ENCODE results near the gene FAM237A. TPM values are rescaled to one million over a fixed set of nuclear protein-coding genes. Genes with fewer than 3 reads are reported as not detected.

FAM237A gene
- total RNA-seq: not detected
- 0 reads per million in 2 donors for total RNA-seq

GRCh38 chr2:206642075-206643025 is at the start of gene FAM237A:
TSS of gene FAM237A (plus strand) at chr2:206642487. CDS start at chr2:206644237, 1,750 bp downstream.
- peaks cover 16% of the 10 kb centered on the region for H3K27me3 Mint-ChIP-seq
- no peaks in the 10 kb centered on the region for H3K4me1 Mint-ChIP-seq
- ATAC-seq (no peak), DNase-seq (no peak)
- no peak within 1 kb of the TSS for H3K27ac Mint-ChIP-seq
- H3K9me3 ChIP-seq (ENCODE audit: control insufficient read depth, low read length, poor library complexity, severe bottlenecking): no peaks in the 10 kb centered on the region
- H3K4me3 Mint-ChIP-seq: no peak within 1 kb of the TSS
- peaks cover 2% of the 10 kb centered on the region for H3K36me3 Mint-ChIP-seq (ENCODE audit: low read depth)

DNA sequence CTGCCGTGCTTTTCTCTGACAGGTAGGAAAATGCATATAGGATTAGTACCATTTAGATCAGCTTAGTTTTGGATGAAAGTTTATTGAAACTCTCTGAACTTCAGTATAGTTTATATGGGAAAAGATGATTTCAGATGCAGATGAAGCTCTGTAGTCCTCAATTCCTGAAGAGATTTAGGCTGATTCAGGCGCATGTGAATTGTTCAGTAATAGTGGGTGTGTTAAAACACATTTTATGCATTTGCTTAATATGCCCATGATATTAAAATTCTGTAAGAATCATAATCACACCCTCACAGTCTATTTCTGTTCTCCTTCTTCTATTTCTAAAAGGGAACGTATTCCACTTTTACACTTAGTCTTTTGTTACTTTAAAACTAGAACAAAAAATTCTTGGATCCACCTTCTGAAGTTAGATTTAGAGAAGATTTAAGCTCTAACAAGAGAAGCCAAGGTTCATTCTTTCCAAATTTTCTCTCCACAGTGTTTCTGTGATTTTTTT is 44.5 kb upstream of the FAM237A start:
- no peaks in the 10 kb centered on the region for H3K9me3 ChIP-seq (ENCODE audit: control insufficient read depth, low read length, poor library complexity, severe bottlenecking)
- DNase-seq: no peak
- Mint-ChIP-seq H3K27me3 (peaks cover 5% of the 10 kb centered on the region), H3K4me3 (no peak overlapping the region), H3K4me1 (peaks cover 3% of the 10 kb centered on the region), H3K36me3 (ENCODE audit: low read depth) (peaks cover 4% of the 10 kb centered on the region), H3K27ac (no peak overlapping the region)
- no peak for ATAC-seq

DNA sequence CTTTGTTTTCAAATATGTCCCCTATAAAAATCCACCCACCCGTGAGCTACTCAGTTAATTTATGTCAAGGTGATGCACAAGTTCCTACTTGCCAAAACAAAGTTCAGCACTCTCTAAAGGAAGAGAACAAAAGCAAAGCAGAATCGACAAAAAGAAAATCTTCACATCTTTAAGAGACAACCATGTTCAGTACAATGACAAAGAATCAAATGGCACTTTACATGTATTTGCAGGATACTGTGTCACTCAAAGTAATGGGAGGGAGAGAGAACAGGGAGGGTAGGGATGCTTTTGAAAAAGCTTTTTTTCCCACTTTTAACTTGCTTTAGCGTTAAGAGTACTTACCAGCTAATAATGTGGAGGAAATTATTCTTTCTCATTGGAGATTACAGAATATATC is 39.0 kb upstream of the FAM237A start:
- peaks cover 6% of the 10 kb centered on the region for H3K4me1 Mint-ChIP-seq

DNA sequence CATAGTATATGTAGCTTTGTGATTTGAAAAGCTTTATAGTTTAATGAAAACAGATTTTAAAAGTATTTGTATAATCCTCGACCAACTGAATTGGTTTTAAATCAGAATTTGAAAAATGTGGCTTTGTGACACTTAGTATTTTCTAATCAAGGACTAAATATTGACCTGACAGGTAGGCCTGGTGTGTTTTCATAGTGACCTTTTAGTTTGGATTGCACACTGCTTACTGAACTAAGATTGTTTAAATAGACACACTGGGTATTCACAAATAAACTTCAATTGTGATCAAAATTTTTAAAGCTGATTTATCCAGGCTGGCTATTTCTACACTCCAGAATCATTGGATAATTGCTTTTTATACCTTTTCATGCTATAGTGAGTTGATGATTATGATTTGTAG is 31.8 kb upstream of the FAM237A start:
- no peaks in the 10 kb centered on the region for H3K27me3 Mint-ChIP-seq
- H3K4me1 Mint-ChIP-seq: peaks cover 3% of the 10 kb centered on the region
- no peaks in the 10 kb centered on the region for H3K36me3 Mint-ChIP-seq (ENCODE audit: low read depth)
- no peak overlapping the region for H3K27ac Mint-ChIP-seq
- no peak overlapping the region for H3K4me3 Mint-ChIP-seq
- DNase-seq (no peak), ATAC-seq (no peak)
- H3K9me3 ChIP-seq (ENCODE audit: control insufficient read depth, low read length, poor library complexity, severe bottlenecking): no peaks in the 10 kb centered on the region

More for the DNA sequence above, 39.0 kb upstream of the FAM237A start:
- ATAC-seq (no peak), DNase-seq (no peak)
- H3K4me3 Mint-ChIP-seq: no peak overlapping the region
- no peak overlapping the region for H3K27ac Mint-ChIP-seq
- H3K27me3 Mint-ChIP-seq: no peaks in the 10 kb centered on the region
- no peaks in the 10 kb centered on the region for H3K36me3 Mint-ChIP-seq (ENCODE audit: low read depth)
- no peaks in the 10 kb centered on the region for H3K9me3 ChIP-seq (ENCODE audit: control insufficient read depth, low read length, poor library complexity, severe bottlenecking)

- H3K4me1 Mint-ChIP-seq: no peaks in the 10 kb centered on the region
Measured at GRCh38 chr2:206611191-206611590, 31.1 kb upstream of the FAM237A start.

DNA sequence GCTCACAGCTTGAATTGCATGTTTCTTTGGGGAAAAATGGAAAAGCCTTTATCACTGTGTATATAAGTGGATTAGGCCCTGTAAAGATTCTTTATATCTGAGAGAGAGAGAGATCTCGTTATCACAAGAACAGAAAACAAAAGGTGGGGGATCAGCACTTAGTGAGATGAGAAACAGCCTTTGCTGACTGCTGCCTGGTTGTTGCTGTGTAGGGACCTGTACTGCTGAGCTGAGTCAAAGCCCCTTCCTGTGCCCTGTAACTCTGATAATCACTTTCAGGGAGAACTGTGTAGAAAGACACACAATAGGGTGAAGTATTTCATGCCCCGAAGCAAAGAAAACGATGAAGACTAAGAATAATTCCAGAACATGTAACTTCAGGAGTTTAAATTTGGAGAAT is 30.6 kb upstream of the FAM237A start:
- no peak overlapping the region for H3K27ac Mint-ChIP-seq
- no peak for ATAC-seq
- H3K4me1 Mint-ChIP-seq: no peaks in the 10 kb centered on the region
- no peak overlapping the region for H3K4me3 Mint-ChIP-seq
- no peaks in the 10 kb centered on the region for H3K9me3 ChIP-seq (ENCODE audit: control insufficient read depth, low read length, poor library complexity, severe bottlenecking)
- no peak for DNase-seq
- peaks cover 4% of the 10 kb centered on the region for H3K27me3 Mint-ChIP-seq
- H3K36me3 Mint-ChIP-seq (ENCODE audit: low read depth): no peaks in the 10 kb centered on the region

More at GRCh38 chr2:206611191-206611590, 31.1 kb upstream of the FAM237A start:
- no peak overlapping the region for H3K4me3 Mint-ChIP-seq
- DNase-seq (no peak), ATAC-seq (no peak)
- H3K36me3 Mint-ChIP-seq (ENCODE audit: low read depth): no peaks in the 10 kb centered on the region
- no peaks in the 10 kb centered on the region for H3K9me3 ChIP-seq (ENCODE audit: control insufficient read depth, low read length, poor library complexity, severe bottlenecking)
- H3K27me3 Mint-ChIP-seq: peaks cover 2% of the 10 kb centered on the region
- H3K27ac Mint-ChIP-seq: no peak overlapping the region

DNA sequence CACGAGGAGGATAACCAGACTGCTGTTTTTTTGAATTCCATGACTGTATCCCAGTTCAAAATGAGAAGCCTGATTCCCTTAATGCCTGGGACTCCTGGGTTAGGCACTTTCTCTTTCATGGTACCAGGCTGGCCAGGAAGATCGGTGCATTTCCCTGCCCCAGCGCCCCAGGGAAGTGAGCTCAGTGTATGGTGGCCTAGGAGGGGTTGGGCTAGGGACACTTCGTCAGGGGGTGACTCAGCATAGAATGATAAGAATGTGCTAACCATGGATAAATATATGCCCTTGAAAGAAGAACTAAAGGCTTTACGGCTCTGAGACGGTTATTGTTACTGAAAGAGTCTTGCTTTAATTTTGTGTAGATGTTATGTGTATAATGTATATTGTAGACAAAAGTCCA is 27.5 kb upstream of the FAM237A start:
- Mint-ChIP-seq H3K36me3 (ENCODE audit: low read depth) (peaks cover 3% of the 10 kb centered on the region), H3K4me3 (no peak overlapping the region), H3K27ac (no peak overlapping the region), H3K4me1 (no peaks in the 10 kb centered on the region), H3K27me3 (peaks cover 4% of the 10 kb centered on the region)
- no peaks in the 10 kb centered on the region for H3K9me3 ChIP-seq (ENCODE audit: control insufficient read depth, low read length, poor library complexity, severe bottlenecking)
- DNase-seq: no peak
- no peak for ATAC-seq

- no peak for DNase-seq
- Mint-ChIP-seq H3K36me3 (ENCODE audit: low read depth) (peaks cover 3% of the 10 kb centered on the region), H3K27me3 (peaks cover 4% of the 10 kb centered on the region), H3K27ac (no peak overlapping the region), H3K4me1 (no peaks in the 10 kb centered on the region), H3K4me3 (no peak overlapping the region)
- H3K9me3 ChIP-seq (ENCODE audit: control insufficient read depth, low read length, poor library complexity, severe bottlenecking): no peaks in the 10 kb centered on the region
- no peak for ATAC-seq
Measured at GRCh38 chr2:206615417-206616089, 26.7 kb upstream of the FAM237A start.

DNA sequence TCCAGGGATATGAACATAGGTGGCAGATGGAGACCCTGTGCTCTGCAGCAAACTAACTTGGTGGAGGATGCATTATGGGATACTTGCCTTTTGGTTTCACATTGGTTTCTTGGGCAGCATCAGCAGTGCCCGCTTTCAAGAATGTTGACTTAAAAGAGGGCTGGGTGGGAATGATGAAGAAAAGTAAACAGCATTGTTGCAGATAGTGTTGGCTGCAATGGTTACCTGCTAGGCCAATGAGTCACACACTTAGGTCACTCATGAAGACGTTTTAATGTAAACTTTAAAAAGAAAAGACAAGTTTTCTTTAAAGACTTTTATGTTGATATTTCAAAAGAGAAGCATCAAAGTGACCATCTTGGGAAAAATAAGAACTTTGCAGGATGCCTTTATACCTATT is 26.1 kb upstream of the FAM237A start:
- Mint-ChIP-seq H3K36me3 (ENCODE audit: low read depth) (peaks cover 3% of the 10 kb centered on the region), H3K4me3 (no peak overlapping the region), H3K4me1 (no peaks in the 10 kb centered on the region), H3K27me3 (peaks cover 4% of the 10 kb centered on the region), H3K27ac (no peak overlapping the region)
- ATAC-seq (no peak), DNase-seq (no peak)
- no peaks in the 10 kb centered on the region for H3K9me3 ChIP-seq (ENCODE audit: control insufficient read depth, low read length, poor library complexity, severe bottlenecking)

DNA sequence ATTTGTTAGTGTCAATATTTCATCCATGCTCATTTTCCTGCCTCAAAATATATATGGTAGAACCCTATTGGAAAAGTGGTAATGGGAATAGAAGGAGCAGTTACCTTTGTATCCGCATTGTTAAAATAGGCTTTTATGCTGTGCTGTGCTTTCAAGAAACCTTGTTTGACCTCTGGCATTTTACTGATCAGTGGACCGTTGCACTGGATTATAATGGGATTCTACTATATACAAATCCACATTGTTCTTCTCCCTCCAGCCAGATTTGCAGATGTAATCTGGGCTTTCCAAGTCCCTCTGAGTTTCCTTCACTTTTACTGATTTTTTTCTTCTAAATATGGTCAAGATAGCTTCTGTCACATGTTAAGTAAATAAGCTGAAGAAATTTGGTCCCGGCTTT is 23.3 kb upstream of the FAM237A start:
- H3K27me3 Mint-ChIP-seq: peaks cover 4% of the 10 kb centered on the region
- no peak for DNase-seq
- H3K4me3 Mint-ChIP-seq: peak overlapping the region; percentile 19
- no peaks in the 10 kb centered on the region for H3K9me3 ChIP-seq (ENCODE audit: control insufficient read depth, low read length, poor library complexity, severe bottlenecking)
- H3K4me1 Mint-ChIP-seq: no peaks in the 10 kb centered on the region
- no peak for ATAC-seq
- no peak overlapping the region for H3K27ac Mint-ChIP-seq
- peaks cover 3% of the 10 kb centered on the region for H3K36me3 Mint-ChIP-seq (ENCODE audit: low read depth)

DNA sequence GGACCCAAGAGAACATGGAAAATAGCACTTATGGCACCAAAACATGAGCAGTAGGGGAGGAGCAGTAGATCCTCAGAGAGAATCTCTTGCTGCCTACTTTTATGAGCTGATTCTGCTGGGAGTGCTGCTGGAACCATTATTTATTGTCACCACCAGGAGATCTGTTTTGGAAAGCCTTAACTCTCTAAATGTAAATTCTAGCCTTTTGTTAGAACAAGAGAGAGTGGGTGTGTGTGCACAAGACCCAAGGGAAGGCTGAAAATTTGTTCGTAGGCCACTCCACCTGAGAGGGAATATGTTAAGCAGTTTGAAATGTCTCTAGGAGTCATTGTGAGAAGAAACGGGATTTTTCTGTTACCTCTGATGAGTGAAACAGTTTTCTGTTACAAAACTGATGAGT is 16.2 kb upstream of the FAM237A start:
- Mint-ChIP-seq H3K4me3 (no peak overlapping the region), H3K27me3 (peaks cover 28% of the 10 kb centered on the region), H3K36me3 (ENCODE audit: low read depth) (no peaks in the 10 kb centered on the region), H3K4me1 (no peaks in the 10 kb centered on the region), H3K27ac (no peak overlapping the region)
- DNase-seq (no peak), ATAC-seq (no peak)
- no peaks in the 10 kb centered on the region for H3K9me3 ChIP-seq (ENCODE audit: control insufficient read depth, low read length, poor library complexity, severe bottlenecking)

- no peak for ATAC-seq
- no peaks in the 10 kb centered on the region for H3K9me3 ChIP-seq (ENCODE audit: control insufficient read depth, low read length, poor library complexity, severe bottlenecking)
- Mint-ChIP-seq H3K36me3 (ENCODE audit: low read depth) (no peaks in the 10 kb centered on the region), H3K4me1 (no peaks in the 10 kb centered on the region), H3K4me3 (no peak overlapping the region), H3K27ac (no peak overlapping the region), H3K27me3 (peaks cover 28% of the 10 kb centered on the region)
- DNase-seq: no peak
Measured at GRCh38 chr2:206627632-206628031, 14.7 kb upstream of the FAM237A start.

GRCh38 chr2:206631340-206631739 is 10.9 kb upstream of the FAM237A start:
- no peak for ATAC-seq
- Mint-ChIP-seq H3K4me3 (no peak overlapping the region), H3K36me3 (ENCODE audit: low read depth) (no peaks in the 10 kb centered on the region), H3K27me3 (peaks cover 27% of the 10 kb centered on the region), H3K27ac (no peak overlapping the region), H3K4me1 (no peaks in the 10 kb centered on the region)
- H3K9me3 ChIP-seq (ENCODE audit: control insufficient read depth, low read length, poor library complexity, severe bottlenecking): no peaks in the 10 kb centered on the region
- no peak for DNase-seq
